ENCODE data around the gene CYP26B1. TPM values are rescaled to one million over a fixed set of nuclear protein-coding genes. Genes with fewer than 3 reads are reported as not detected.

Gene CYP26B1
- total and polyA plus RNA-seq, 9 of the 15 experiments (the other 6 are each of a cell fraction or from before 2014, with no cell fraction given): 0.01 to 0.13 (median 0.04) TPM; not detected in 6

DNA sequence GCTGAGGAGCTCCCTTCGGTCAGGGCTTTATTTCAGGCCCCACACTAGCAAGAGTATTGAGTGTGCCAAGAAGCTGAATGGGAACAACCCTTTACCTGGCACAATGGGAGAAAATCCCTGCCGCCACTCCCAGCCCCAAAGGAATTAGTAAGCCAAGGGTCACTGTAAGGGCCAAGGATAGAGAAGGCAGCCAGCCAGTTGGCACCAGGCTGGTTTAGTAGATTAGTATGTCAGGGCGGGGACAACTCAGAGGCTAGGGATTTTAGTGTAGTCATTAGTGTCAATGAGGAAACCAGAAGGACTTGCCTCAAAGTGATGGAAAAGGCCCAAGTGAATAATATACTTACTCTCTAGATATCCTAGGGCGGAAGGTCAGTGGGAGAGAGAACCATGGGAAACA, 34.9 kb upstream of the CYP26B1 start:
- no peak for FAIRE-seq
- no peaks in the 10 kb centered on the region for H4K20me1 ChIP-seq (replicated peaks; ENCODE audit: control insufficient read depth, insufficient read depth, low read length)
- H3K27ac ChIP-seq (ENCODE audit: extremely low read depth, low read depth, low read length): no peak overlapping the region
- no peak for TF ChIP-seq ZNF140 (CRISPR knock-in tag; IDR thresholded peaks at IDR 0.05)
- no peak for TF ChIP-seq SRSF1 (IDR thresholded peaks at IDR 0.05; ENCODE audit: low read depth, low read length)
- no peak for TF ChIP-seq RCOR1 (IDR thresholded peaks at IDR 0.05; ENCODE audit: borderline replicate concordance in 1 of 2, low read depth in 2 of 2, low read length in 2 of 2)
- no peak for TF ChIP-seq ARID2 (IDR thresholded peaks at IDR 0.05)
- TF ChIP-seq ZC3H8 (IDR thresholded peaks at IDR 0.05): no peak
- TF ChIP-seq, protein P1, sequence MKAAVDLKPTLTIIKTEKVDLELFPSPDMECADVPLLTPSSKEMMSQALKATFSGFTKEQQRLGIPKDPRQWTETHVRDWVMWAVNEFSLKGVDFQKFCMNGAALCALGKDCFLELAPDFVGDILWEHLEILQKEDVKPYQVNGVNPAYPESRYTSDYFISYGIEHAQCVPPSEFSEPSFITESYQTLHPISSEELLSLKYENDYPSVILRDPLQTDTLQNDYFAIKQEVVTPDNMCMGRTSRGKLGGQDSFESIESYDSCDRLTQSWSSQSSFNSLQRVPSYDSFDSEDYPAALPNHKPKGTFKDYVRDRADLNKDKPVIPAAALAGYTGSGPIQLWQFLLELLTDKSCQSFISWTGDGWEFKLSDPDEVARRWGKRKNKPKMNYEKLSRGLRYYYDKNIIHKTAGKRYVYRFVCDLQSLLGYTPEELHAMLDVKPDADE (conservative IDR thresholded peaks at IDR 0.05; ENCODE audit: control insufficient read depth, low read depth, low read length): no peak
- TF ChIP-seq JUNB (CRISPR knock-in tag; conservative IDR thresholded peaks at IDR 0.05): no peak
- TF ChIP-seq RBM39 (optimal IDR thresholded peaks at IDR 0.05; ENCODE audit: low read depth, low read length): no peak
- ChIA-PET CTCF (ENCODE audit: low intra/inter-chr PET ratio) (no interaction called here), POLR2A (no interaction called here)
- no TSS peak for BruUV-seq (replicated peaks)
- no peak for ATAC-seq
- intact Hi-C loops (cut with micrococcal nuclease) (no loop called here), in situ Hi-C loops (cut with MboI) (no loop called here)
- no peaks in the 10 kb centered on the region for H3K36me3 ChIP-seq (ENCODE audit: control insufficient read depth, insufficient read depth, low read length)
- no peaks in the 10 kb centered on the region for H3K9me1 ChIP-seq (ENCODE audit: control insufficient read depth, insufficient read depth, low read length)
- H3K4me1 ChIP-seq (replicated peaks in 1 of 2; ENCODE audit: control insufficient read depth in 2 of 2, insufficient read depth in 2 of 2, low read length in 2 of 2): no peaks in the 10 kb centered on the region
- H3K79me2 ChIP-seq (ENCODE audit: control insufficient read depth, insufficient read depth, low read length): no peaks in the 10 kb centered on the region
- no peaks in the 10 kb centered on the region for H3K27me3 ChIP-seq (ENCODE audit: control insufficient read depth in 2 of 2, insufficient read depth in 2 of 2, low read length in 2 of 2)
- no peak for DNase-seq (ENCODE audit: extremely low read depth in 1 of 4, low spot score in 3 of 4)
- H3K4me3 ChIP-seq: no peak overlapping the region
- H3K9ac ChIP-seq (ENCODE audit: insufficient read depth in 1 of 2, low read depth in 2 of 2, low read length in 2 of 2): no peak overlapping the region
- whole genome bisulfite sequencing (ENCODE audit: insufficient coverage, low coverage, missing lambda C conversion rate): 4% methylated on average over 4 of the region's 4 CpGs
- H3K4me2 ChIP-seq (ENCODE audit: insufficient read depth, low read length): no peak overlapping the region
- no peak overlapping the region for H2AFZ ChIP-seq (ENCODE audit: low read depth, low read length)
- no peaks in the 10 kb centered on the region for H3K9me3 ChIP-seq (replicated peaks; ENCODE audit: control insufficient read depth, insufficient read depth, low read depth, low read length)
